Suppressor macrophage (primary cell): Measurements from ENCODE around the gene GINS2.
A peak's percentile ranks its signal among the peaks of the same experiment; 100 is the strongest.

Experiments used
- DNase-seq, 4 experiments: peaks; one replicate each; pipeline ENCODE4 v3.0.0-alpha.2; 2020 to 2022

The GINS2 gene

GRCh38 chr16:85716022-85716679 is 27.4 kb upstream of the GINS2 start:
- DNase-seq = no peak

GRCh38 chr16:85715169-85716021 is 26.6 kb upstream of the GINS2 start:
- DNase-seq = peak in 1 of 4 experiments; percentile 25

GRCh38 chr16:85712801-85713200 is 24.0 kb upstream of the GINS2 start:
- no peak for DNase-seq

GRCh38 chr16:85711982-85712587 is 23.3 kb upstream of the GINS2 start:
- peak in 3 of 4 experiments; percentile 7 to 43 (median 37) for DNase-seq

GRCh38 chr16:85710732-85711131 is 22.0 kb upstream of the GINS2 start:
- DNase-seq = no peak

- no peak for DNase-seq
Measured at GRCh38 chr16:85709766-85710585, 21.2 kb upstream of the GINS2 start.

- no peak for DNase-seq
Measured at GRCh38 chr16:85708338-85708737, 19.6 kb upstream of the GINS2 start.

- no peak for DNase-seq
Measured at GRCh38 chr16:85707528-85708095, 18.9 kb upstream of the GINS2 start.

- DNase-seq = no peak
Measured at GRCh38 chr16:85706449-85707034, 17.8 kb upstream of the GINS2 start.

GRCh38 chr16:85704900-85705846 is 16.4 kb upstream of the GINS2 start:
- DNase-seq = no peak

GRCh38 chr16:85704011-85704410 is 15.3 kb upstream of the GINS2 start:
- DNase-seq = no peak

GRCh38 chr16:85699628-85700027 is 10.9 kb upstream of the GINS2 start:
- DNase-seq = peak; percentile 79 to 93 (median 90)

GRCh38 chr16:85698935-85699558 is 10.3 kb upstream of the GINS2 start:
- DNase-seq = peak; percentile 19 to 51 (median 30)

GRCh38 chr16:85698459-85698891 is 9.7 kb upstream of the GINS2 start:
- no peak for DNase-seq

GRCh38 chr16:85697431-85697830 is 8.7 kb upstream of the GINS2 start:
- DNase-seq = no peak

GRCh38 chr16:85696781-85697180 is 8.0 kb upstream of the GINS2 start:
- no peak for DNase-seq

GRCh38 chr16:85695196-85696128 is 6.7 kb upstream of the GINS2 start:
- DNase-seq = no peak

GRCh38 chr16:85690469-85691064 is 1.8 kb upstream of the GINS2 start:
- no peak for DNase-seq

- no peak for DNase-seq
Measured at GRCh38 chr16:85689950-85690320, 1.2 kb upstream of the GINS2 start.
